Prostate gland (tissue), 2 donors: ENCODE data around the gene PCYT1B.

Source experiments
- CTCF ChIP-seq, 4 experiments: fragments of 200-600 bp in 2 of 4; fragments of 450-650 bp in 2 of 4; sonication (generic) in 2 of 4; IDR thresholded peaks; 1 replicate in 3 of 4; 2 replicates in 1 of 4; pipeline ENCODE4 v1.5.1; 2016 to 2019; ENCODE audit warnings: antibody characterized with exemption in 4 of 4, mild to moderate bottlenecking in 2 of 4, moderate library complexity in 2 of 4
- POLR2AphosphoS5 ChIP-seq: sonication (generic); formaldehyde crosslinking; IDR thresholded peaks from one replicate; pipeline ENCODE4 v1.6.1; 2017; ENCODE audit warnings: antibody characterized with exemption

GRCh38 chrX:24643116-24643515 lies 4.0 kb downstream of the PCYT1B start:
- no peak for TF ChIP-seq CTCF (IDR thresholded peaks at IDR 0.05)
- no peak for TF ChIP-seq POLR2AphosphoS5
